IMR-90 (cell line): ENCODE results near the gene RAB1B. TPM values are rescaled to one million over a fixed set of nuclear protein-coding genes. Genes with fewer than 3 reads are reported as not detected.

Source experiments
- ATAC-seq: fragments of 200-7000 bp; cut with Tn5 transposase; 2 replicates; pipeline ENCODE4 v1.9.1; 2020; ENCODE audit warnings: low read depth, mild to moderate bottlenecking, moderate library complexity
- BruUV-seq: library from RNA; stranded (reverse); fragments of 400-500 nt; replicated peaks from 2 replicates; lab custom pipeline; 2021; lab: Mats Ljungman, UMichigan
- CTCF ChIA-PET: fragments of 300-600 bp; formaldehyde crosslinking; extraction: SDS; loops from one replicate; lab custom pipeline; 2021; ENCODE audit warnings: antibody characterized with exemption; lab: Yijun Ruan, JAX
- POLR2A ChIA-PET: fragments of 300-600 bp; sonication (Branson Sonifier 250); formaldehyde crosslinking; loops from one replicate; lab custom pipeline; 2022; ENCODE audit warnings: antibody characterized with exemption; ENCODE audit not compliant: unreplicated experiment; lab: Charles Lee
- DNase-seq: peaks from one replicate; pipeline ENCODE4 v3.0.0; 2013
- H2AFZ ChIP-seq: replicated peaks from 2 replicates; pipeline ENCODE3; 2013; ENCODE audit warnings: low read length, mild to moderate bottlenecking; ENCODE audit not compliant: poor library complexity
- H2AK5ac ChIP-seq: 2 replicates; pipeline ENCODE4 v1.6.1; 2013; ENCODE audit warnings: low read depth, low read length, inconsistent platforms
- H2AK9ac ChIP-seq: replicated peaks from 2 replicates; pipeline ENCODE3; 2013; ENCODE audit warnings: mild to moderate bottlenecking, low read depth, low read length, moderate library complexity; ENCODE audit not compliant: poor library complexity
- H2BK120ac ChIP-seq: 2 replicates; pipeline ENCODE4 v1.6.1; 2013; ENCODE audit warnings: low read depth, low read length, inconsistent platforms
- H2BK15ac ChIP-seq: 3 replicates; pipeline ENCODE4 v1.6.1; 2013; ENCODE audit warnings: low read depth, low read length, inconsistent platforms
- H2BK20ac ChIP-seq: 2 replicates; pipeline ENCODE4 v1.6.1; 2013; ENCODE audit warnings: low read depth, mild to moderate bottlenecking, inconsistent platforms, low read length, moderate library complexity
- H2BK5ac ChIP-seq: 2 replicates; pipeline ENCODE4 v1.6.1; 2013; ENCODE audit warnings: mild to moderate bottlenecking, low read depth, low read length, inconsistent platforms; ENCODE audit not compliant: poor library complexity, severe bottlenecking
- H3K14ac ChIP-seq: replicated peaks from 2 replicates; pipeline ENCODE4 v1.6.1; 2013; ENCODE audit warnings: low read depth, low read length, inconsistent platforms
- H3K18ac ChIP-seq: 2 replicates; pipeline ENCODE4 v1.6.1; 2013; ENCODE audit warnings: low read depth, low read length, control low read depth
- H3K23ac ChIP-seq: 2 replicates; pipeline ENCODE4 v1.6.1; 2013; ENCODE audit warnings: low read depth, low read length, inconsistent platforms
- H3K27ac ChIP-seq: 2 replicates; pipeline ENCODE4 v1.5.1; 2013; ENCODE audit warnings: mild to moderate bottlenecking, control low read depth, low read length; ENCODE audit not compliant: insufficient read depth
- H3K27me3 ChIP-seq: 2 replicates; pipeline ENCODE4 v1.6.1; 2013; ENCODE audit warnings: low read length; ENCODE audit not compliant: control insufficient read depth, insufficient read depth
- H3K36me3 ChIP-seq: 2 replicates; pipeline ENCODE4 v1.6.1; 2013; ENCODE audit warnings: low read length, mixed read lengths; ENCODE audit not compliant: control insufficient read depth, insufficient read depth
- H3K4ac ChIP-seq: 2 replicates; pipeline ENCODE4 v1.6.1; 2013; ENCODE audit warnings: low read depth, low read length, inconsistent platforms
- H3K4me1 ChIP-seq: 2 replicates; pipeline ENCODE4 v1.6.1; 2013; ENCODE audit warnings: low read length, mixed read lengths; ENCODE audit not compliant: control insufficient read depth, insufficient read depth
- H3K4me2 ChIP-seq: 2 replicates; pipeline ENCODE4 v1.6.1; 2013; ENCODE audit warnings: low read depth, mild to moderate bottlenecking, control low read depth, low read length, moderate library complexity
- H3K4me3 ChIP-seq: 2 replicates; pipeline ENCODE4 v1.5.1; 2013; ENCODE audit warnings: low read depth, mild to moderate bottlenecking, control low read depth, low read length, moderate library complexity; ENCODE audit not compliant: insufficient read depth
- H3K56ac ChIP-seq: 2 replicates; pipeline ENCODE4 v1.6.1; 2013; ENCODE audit warnings: low read length, inconsistent platforms; ENCODE audit not compliant: insufficient read depth; ENCODE audit errors: extremely low read depth
- H3K79me1 ChIP-seq, 2 experiments: 2 replicates each; pipeline ENCODE4 v1.6.1; 2013; ENCODE audit warnings: low read length in 2 of 2, inconsistent platforms in 1 of 2, low read depth in 1 of 2
- H3K9ac ChIP-seq: 2 replicates; pipeline ENCODE4 v1.6.1; 2013; ENCODE audit warnings: low read depth, low read length, control low read depth
- H3K9me1 ChIP-seq: 2 replicates; pipeline ENCODE4 v1.6.1; 2013; ENCODE audit warnings: low read length, inconsistent platforms; ENCODE audit not compliant: insufficient read depth
- H3K9me3 ChIP-seq: 2 replicates; pipeline ENCODE4 v1.6.1; 2013; ENCODE audit warnings: low read length; ENCODE audit not compliant: control insufficient read depth, insufficient read depth
- H4K20me1 ChIP-seq: 2 replicates; pipeline ENCODE4 v1.6.1; 2013; ENCODE audit warnings: low read length, inconsistent platforms; ENCODE audit not compliant: insufficient read depth
- H4K5ac ChIP-seq: 2 replicates; pipeline ENCODE4 v1.6.1; 2013; ENCODE audit warnings: mild to moderate bottlenecking, low read depth, low read length, control low read depth
- H4K8ac ChIP-seq, 2 experiments: 2 replicates each; pipeline ENCODE4 v1.6.1; 2013; ENCODE audit warnings: low read depth in 2 of 2, low read length in 2 of 2, control low read depth in 1 of 2, inconsistent platforms in 1 of 2
- H4K91ac ChIP-seq: 2 replicates; pipeline ENCODE4 v1.6.1; 2013; ENCODE audit warnings: low read depth, low read length, inconsistent platforms; ENCODE audit not compliant: insufficient read depth
- FOS ChIP-seq: fragments of 150-350 bp; IDR thresholded peaks from 2 replicates; pipeline ENCODE4 v1.6.1; 2016; ENCODE audit warnings: low read depth, low read length
- MAZ ChIP-seq: IDR thresholded peaks from 2 replicates; pipeline ENCODE4 v1.6.1; 2012; ENCODE audit warnings: low read depth, mild to moderate bottlenecking, low read length, improper control_type of control experiment, moderate library complexity, borderline replicate concordance
- POLR2A ChIP-seq: IDR thresholded peaks from 2 replicates; pipeline ENCODE4 v1.6.1; 2012; ENCODE audit warnings: mild to moderate bottlenecking, low read depth, low read length
- WGBS, 2 experiments: methylation state at CpG; one replicate each; pipeline versions ENCODE4 v1.1.5 to v1.1.7; 2013; ENCODE audit warnings: missing lambda C conversion rate in 2 of 2; ENCODE audit not compliant: insufficient read length in 1 of 2; ENCODE audit errors: extremely low coverage in 2 of 2; 5-methylcytosine and 5-hydroxymethylcytosine counted together
- dilution Hi-C: fragments of 300-500 bp; cut with HindIII; formaldehyde crosslinking; loops from one replicate; pipeline ENCODE4 v1.14.3; 2018; ENCODE audit warnings: low sequenced_read_pairs; ENCODE audit not compliant: unreplicated experiment
- in situ Hi-C: fragments of 300-500 bp; cut with MboI; formaldehyde crosslinking; loops from 3 replicates; pipeline ENCODE4 v1.14.3; 2019; ENCODE audit warnings: low sequenced_read_pairs, inconsistent platforms, mixed read lengths
- intact Hi-C: fragments of 100-400 bp; cut with micrococcal nuclease; formaldehyde crosslinking; loops from 2 replicates; pipeline ENCODE4 v1.10.0; 2022
- polyA plus RNA-seq, 3 experiments: library from polyadenylated mRNA; depleted of rRNA; stranded (reverse); fragments of >200 nt; gene quantifications; 2 replicates each; pipeline ENCODE4 v1.2.3, GENCODE V29; 2012; ENCODE audit warnings: low replicate concordance in 1 of 3
- total RNA-seq: library from RNA; depleted of rRNA; stranded (reverse); fragments of >200 nt; gene quantifications from 2 replicates; pipeline ENCODE4 v1.2.3, GENCODE V29; 2012

Gene RAB1B
- total and polyA plus RNA-seq, 2 of the 4 experiments (the other 2 are of a cell fraction), result 83.7 to 248 TPM

GRCh38 chr11:66312549-66313320 is 44.3 kb downstream of the RAB1B start:
- no peaks in the 10 kb centered on the region for H3K36me3 ChIP-seq
- TF ChIP-seq FOS (no peak), POLR2A (peak; percentile 68; the same call in 1 of the 2 replicates), MAZ (peak; percentile 72)
- peak overlapping the region; percentile 77 for H2BK5ac ChIP-seq
- H2AK5ac ChIP-seq, result peak overlapping the region; percentile 77
- peak overlapping the region; percentile 94 for H2AFZ ChIP-seq
- H3K9me1 ChIP-seq, result peaks cover 2% of the 10 kb centered on the region
- peak overlapping the region; percentile 76 for H3K56ac ChIP-seq
- dilution Hi-C loops, result no loop called here
- no TSS peak for BruUV-seq
- H3K14ac ChIP-seq, result peak overlapping the region; percentile 94
- in situ Hi-C loops, result no loop called here
- intact Hi-C loops, result loop anchor here (1.0 kb wide), 2 partner anchors 16 to 24 kb away; partner anchors contain the start of gene RIN1
- ATAC-seq, result peak; percentile 75
- H3K18ac ChIP-seq, result peak overlapping the region; percentile 35
- WGBS, 2 experiments, result 0% methylated on average over 8 of the region's 52 CpGs; no CpG with 5 or more reads in 1 of the 2 experiments
- ChIA-PET CTCF (interaction anchor here (0.5 to 2.4 kb wide), 9 partner anchors 10 to 76 kb away, joined by 3 to 17 read pairs (median 5); partner anchors contain the start of gene RIN1), POLR2A (interaction anchor here (0.6 to 2.9 kb wide), 7 partner anchors 9 to 74 kb away, joined by 3 to 23 read pairs (median 6); partner anchors contain the start of gene RIN1)
- H3K9me3 ChIP-seq, result no peaks in the 10 kb centered on the region
- H3K4me3 ChIP-seq, result peak overlapping the region; percentile 72
- H3K27ac ChIP-seq, result peak overlapping the region; percentile 93
- H4K91ac ChIP-seq, result peak overlapping the region; percentile 77
- peak overlapping the region; percentile 81 for H3K4ac ChIP-seq
- H3K23ac ChIP-seq, result peak overlapping the region; percentile 37
- peak overlapping the region; percentile 89 for H2BK120ac ChIP-seq
- H3K4me2 ChIP-seq, result peak overlapping the region; percentile 92
- peak overlapping the region; percentile 95 for H3K9ac ChIP-seq
- H4K20me1 ChIP-seq, result peaks cover 39% of the 10 kb centered on the region
- peak overlapping the region; percentile 11; the same call in 1 of the 3 replicates for H2BK15ac ChIP-seq
- H3K79me1 ChIP-seq, result peaks cover 0 to 34% of the 10 kb centered on the region in 2 experiments; a peak in 2 of 4 replicates
- DNase-seq, result peak; percentile 99
- no peak overlapping the region for H2BK20ac ChIP-seq
- peak overlapping the region; percentile 34 for H4K5ac ChIP-seq
- H2AK9ac ChIP-seq, result peak overlapping the region; percentile 93
- H4K8ac ChIP-seq, result peak overlapping the region; percentile 53 to 74; a peak in 3 of 4 replicates
- no peaks in the 10 kb centered on the region for H3K27me3 ChIP-seq
- peaks cover 20% of the 10 kb centered on the region for H3K4me1 ChIP-seq
